Astrocyte (in vitro differentiated cells and primary cell): ENCODE measurements around the gene PLXDC2.

ENCODE experiments used
- CTCF ChIP-seq: IDR thresholded peaks from 2 replicates; pipeline ENCODE4 v1.5.1; 2011; ENCODE audit warnings: low read depth, mild to moderate bottlenecking, inconsistent platforms, low read length, moderate library complexity; ENCODE audit not compliant: insufficient read depth
- EZH2 ChIP-seq: IDR thresholded peaks from 2 replicates; pipeline ENCODE4 v1.6.1; 2012; ENCODE audit warnings: mild to moderate bottlenecking, low read length, inconsistent platforms; ENCODE audit not compliant: insufficient read depth

GRCh38 chr10:20330246-20330645, 514.0 kb downstream of the PLXDC2 start:
- TF ChIP-seq CTCF (no peak), EZH2 (no peak)
